CD4-positive, alpha-beta T cell (primary cell): ENCODE data around the gene OR6N1. TPM values are rescaled to one million over a fixed set of nuclear protein-coding genes. Genes with fewer than 3 reads are reported as not detected.

Experiments used
- ATAC-seq: fragments of 200-7000 bp; cut with Tn5 transposase; one replicate; pipeline ENCODE4 v1.10.0; 2022; ENCODE audit warnings: mild to moderate bottlenecking; ENCODE audit not compliant: poor library complexity
- CTCF ChIA-PET: fragments of 350-600 bp; sonication (Branson Sonifier 250); formaldehyde crosslinking; loops from one replicate; lab custom pipeline; 2021; ENCODE audit warnings: antibody characterized with exemption, inconsistent platforms; lab: Charles Lee
- POLR2A ChIA-PET: fragments of 350-600 bp; sonication (Branson Sonifier 250); formaldehyde crosslinking; loops from one replicate; lab custom pipeline; 2021; ENCODE audit warnings: antibody characterized with exemption, inconsistent platforms; lab: Charles Lee
- DNase-seq, 14 experiments: peaks; one replicate each; pipeline ENCODE4 v3.0.0-alpha.2; 2013 to 2020; ENCODE audit warnings: mixed read lengths in 2 of 14
- H3K27ac ChIP-seq, 2 donors: one replicate each; pipeline versions ENCODE4 v1.5.1 to v1.7.0; 2013; ENCODE audit warnings: low read length in 2 of 2, low read depth in 1 of 2, mild to moderate bottlenecking in 1 of 2
- H3K27me3 ChIP-seq, 2 experiments: 1 replicate in 1 of 2; 2 replicates in 1 of 2; pipeline versions ENCODE4 v1.6.1 to v1.7.0; 2013; ENCODE audit warnings: low read length in 2 of 2, control low read depth in 1 of 2, mild to moderate bottlenecking in 1 of 2, moderate library complexity in 1 of 2; ENCODE audit not compliant: insufficient read depth in 2 of 2, control insufficient read depth in 1 of 2
- H3K36me3 ChIP-seq: one replicate; pipeline ENCODE4 v1.6.1; 2013; ENCODE audit warnings: low read length, control low read depth; ENCODE audit not compliant: insufficient read depth
- H3K4me1 ChIP-seq: one replicate; pipeline ENCODE4 v1.6.1; 2013; ENCODE audit warnings: low read length, control low read depth; ENCODE audit not compliant: insufficient read depth
- H3K4me3 ChIP-seq: one replicate; pipeline ENCODE4 v1.5.1; 2013; ENCODE audit warnings: mild to moderate bottlenecking, low read length, moderate library complexity
- H3K9me3 ChIP-seq, 2 experiments: 1 replicate in 1 of 2; 2 replicates in 1 of 2; pipeline versions ENCODE4 v1.6.1 to v1.7.0; 2013; ENCODE audit warnings: low read length in 2 of 2, mild to moderate bottlenecking in 2 of 2, control low read depth in 1 of 2, moderate library complexity in 1 of 2; ENCODE audit not compliant: control insufficient read depth in 1 of 2, insufficient read depth in 1 of 2
- H3K27ac Mint-ChIP-seq: one replicate; pipeline ENCODE4 v1.8.0; 2020; ENCODE audit warnings: mixed read lengths
- H3K27me3 Mint-ChIP-seq: one replicate; pipeline ENCODE4 v1.8.0; 2021; ENCODE audit warnings: mixed read lengths
- H3K36me3 Mint-ChIP-seq: one replicate; pipeline ENCODE4 v1.8.0; 2021; ENCODE audit warnings: low read depth, mixed read lengths
- H3K4me1 Mint-ChIP-seq: one replicate; pipeline ENCODE4 v1.8.0; 2021; ENCODE audit warnings: low read depth, mixed read lengths
- H3K4me3 Mint-ChIP-seq: one replicate; pipeline ENCODE4 v1.8.0; 2020; ENCODE audit warnings: mild to moderate bottlenecking, mixed read lengths
- H3K9me3 Mint-ChIP-seq: one replicate; pipeline ENCODE4 v1.8.0; 2020; ENCODE audit warnings: mixed read lengths
- intact Hi-C, 2 experiments: fragments of 100-400 bp; cut with DNase I in 1 of 2; cut with micrococcal nuclease in 1 of 2; formaldehyde crosslinking; loops; one replicate each; pipeline versions ENCODE4 v1.15.1 to v1.9.0; 2023 to 2025; cut with DNase I, micrococcal nuclease
- polyA plus RNA-seq, 2 donors: library from polyadenylated mRNA; unstranded; fragments of 120-200 nt; gene quantifications; one replicate each; pipeline ENCODE4 v1.2.1, GENCODE V29; 2013
- total RNA-seq, 174 experiments: library from RNA in 2 of 174; stranded (reverse) in 2 of 174; gene quantifications; one replicate each; pipeline ENCODE4 v1.2.3 and lab custom pipeline; 2021 to 2026
- TF ChIP-seq, protein P1 (sequence below): fragments of 200-600 bp; IDR thresholded peaks from one replicate; pipeline ENCODE4 v1.8.0; 2022; ENCODE audit warnings: antibody characterized with exemption, mild to moderate bottlenecking

The OR6N1 gene, protein sequence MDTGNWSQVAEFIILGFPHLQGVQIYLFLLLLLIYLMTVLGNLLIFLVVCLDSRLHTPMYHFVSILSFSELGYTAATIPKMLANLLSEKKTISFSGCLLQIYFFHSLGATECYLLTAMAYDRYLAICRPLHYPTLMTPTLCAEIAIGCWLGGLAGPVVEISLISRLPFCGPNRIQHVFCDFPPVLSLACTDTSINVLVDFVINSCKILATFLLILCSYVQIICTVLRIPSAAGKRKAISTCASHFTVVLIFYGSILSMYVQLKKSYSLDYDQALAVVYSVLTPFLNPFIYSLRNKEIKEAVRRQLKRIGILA
- total RNA-seq = not detected
- not detected for polyA plus RNA-seq (2013, experiment 1 of 2)
- polyA plus RNA-seq (2013, experiment 2 of 2) = not detected
- 0 to 0.42 (median 0) reads per million in 172 experiments for total RNA-seq (lab: John Stamatoyannopoulos, UW)

DNA sequence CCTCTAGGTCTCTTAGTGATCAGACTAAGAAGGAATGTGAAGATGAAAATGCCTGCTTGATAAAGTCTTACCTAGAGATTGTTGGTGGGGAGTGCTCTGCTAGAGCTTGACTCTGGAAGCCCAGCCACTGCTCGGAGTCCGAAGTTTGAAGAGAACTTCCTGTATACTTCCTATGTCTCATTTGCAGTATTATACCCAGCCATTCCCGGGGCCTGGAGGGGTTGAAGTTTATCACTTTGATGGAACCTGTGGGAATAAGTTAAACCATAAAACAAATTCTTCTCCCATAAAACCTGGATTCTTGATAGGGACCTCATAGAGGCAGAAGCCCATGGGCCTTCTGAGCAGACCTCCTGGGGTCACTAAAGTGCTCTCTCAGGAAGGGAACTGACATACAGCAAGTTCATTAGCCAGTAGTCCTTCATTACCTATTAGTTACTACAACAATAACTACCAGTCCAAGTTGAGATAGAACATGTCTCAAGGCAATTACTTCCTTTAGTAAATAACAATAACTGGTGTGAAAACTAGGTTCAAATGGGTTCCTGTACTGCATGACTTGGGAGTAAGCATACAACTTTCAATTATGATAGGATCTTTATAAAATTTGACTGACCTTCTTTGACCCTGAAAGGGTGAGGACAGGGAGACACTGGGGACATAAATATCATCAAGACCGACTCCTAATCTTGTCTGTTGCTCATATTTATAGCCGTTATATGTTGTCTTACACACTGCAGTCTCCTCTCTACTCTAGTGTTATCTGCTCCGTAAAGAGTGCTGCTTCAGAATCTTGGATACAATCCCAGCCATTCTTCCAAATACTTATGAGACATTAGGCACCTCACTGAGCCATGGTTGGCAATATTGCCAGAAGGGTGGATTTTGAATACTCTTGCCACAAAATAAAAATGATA is at the start of gene OR6N1:
TSS of gene OR6N1 (minus strand) at position 246 of the 917 bp plus-strand sequence. CDS start 5,513 bp downstream, outside the sequence.
- no peaks in the 10 kb centered on the region for H3K9me3 Mint-ChIP-seq
- Histone ChIP-seq H3K4me1 (no peaks in the 10 kb centered on the region), H3K27me3 (peaks cover 2 to 5% of the 10 kb centered on the region in 2 experiments), H3K36me3 (no peaks in the 10 kb centered on the region), H3K27ac (no peak within 1 kb of the TSS), H3K4me3 (no peak within 1 kb of the TSS), H3K9me3 (no peaks in the 10 kb centered on the region)
- H3K4me3 Mint-ChIP-seq = no peak within 1 kb of the TSS
- H3K36me3 Mint-ChIP-seq = no peaks in the 10 kb centered on the region
- ATAC-seq = no peak
- TF ChIP-seq, protein P1, sequence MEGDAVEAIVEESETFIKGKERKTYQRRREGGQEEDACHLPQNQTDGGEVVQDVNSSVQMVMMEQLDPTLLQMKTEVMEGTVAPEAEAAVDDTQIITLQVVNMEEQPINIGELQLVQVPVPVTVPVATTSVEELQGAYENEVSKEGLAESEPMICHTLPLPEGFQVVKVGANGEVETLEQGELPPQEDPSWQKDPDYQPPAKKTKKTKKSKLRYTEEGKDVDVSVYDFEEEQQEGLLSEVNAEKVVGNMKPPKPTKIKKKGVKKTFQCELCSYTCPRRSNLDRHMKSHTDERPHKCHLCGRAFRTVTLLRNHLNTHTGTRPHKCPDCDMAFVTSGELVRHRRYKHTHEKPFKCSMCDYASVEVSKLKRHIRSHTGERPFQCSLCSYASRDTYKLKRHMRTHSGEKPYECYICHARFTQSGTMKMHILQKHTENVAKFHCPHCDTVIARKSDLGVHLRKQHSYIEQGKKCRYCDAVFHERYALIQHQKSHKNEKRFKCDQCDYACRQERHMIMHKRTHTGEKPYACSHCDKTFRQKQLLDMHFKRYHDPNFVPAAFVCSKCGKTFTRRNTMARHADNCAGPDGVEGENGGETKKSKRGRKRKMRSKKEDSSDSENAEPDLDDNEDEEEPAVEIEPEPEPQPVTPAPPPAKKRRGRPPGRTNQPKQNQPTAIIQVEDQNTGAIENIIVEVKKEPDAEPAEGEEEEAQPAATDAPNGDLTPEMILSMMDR = no peak
- no peak within 1 kb of the TSS for H3K27ac Mint-ChIP-seq
- ChIA-PET CTCF (no interaction called here), POLR2A (no interaction called here)
- intact Hi-C loops = no loop called here
- DNase-seq = no peak
- H3K27me3 Mint-ChIP-seq = peaks cover 18% of the 10 kb centered on the region
- no peaks in the 10 kb centered on the region for H3K4me1 Mint-ChIP-seq

DNA sequence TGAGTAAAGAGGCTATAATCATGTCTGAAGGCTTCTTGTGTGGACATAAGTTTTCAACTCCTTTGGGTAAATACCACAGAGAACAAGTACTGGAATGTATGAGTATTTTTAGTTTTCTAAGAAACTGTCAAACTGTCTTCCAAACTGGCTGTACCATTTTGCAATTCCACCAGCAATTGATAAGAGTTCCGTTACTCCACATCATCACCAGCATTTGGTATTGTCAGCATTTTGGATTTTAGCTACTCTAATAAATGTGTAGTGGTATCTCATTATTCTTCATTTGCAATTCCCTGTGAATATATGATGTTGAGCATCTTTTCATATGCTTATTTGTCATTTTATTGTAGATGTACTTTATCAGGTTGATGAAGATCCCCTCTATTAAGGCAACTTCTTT is 49.7 kb upstream of the OR6N1 start:
- H3K27ac ChIP-seq = no peak overlapping the region
- no peaks in the 10 kb centered on the region for H3K9me3 Mint-ChIP-seq
- H3K36me3 ChIP-seq = no peaks in the 10 kb centered on the region
- no peaks in the 10 kb centered on the region for H3K36me3 Mint-ChIP-seq
- H3K27me3 Mint-ChIP-seq = no peaks in the 10 kb centered on the region
- no peak overlapping the region for H3K4me3 Mint-ChIP-seq
- no peak overlapping the region for H3K27ac Mint-ChIP-seq
- no peaks in the 10 kb centered on the region for H3K27me3 ChIP-seq
- intact Hi-C loops = no loop called here
- TF ChIP-seq, protein P1 = no peak
- DNase-seq (no peak), ATAC-seq (no peak)
- H3K9me3 ChIP-seq = no peaks in the 10 kb centered on the region
- ChIA-PET CTCF (no interaction called here), POLR2A (no interaction called here)
- peaks cover 7% of the 10 kb centered on the region for H3K4me1 ChIP-seq
- peaks cover 17% of the 10 kb centered on the region for H3K4me1 Mint-ChIP-seq
- H3K4me3 ChIP-seq = no peak overlapping the region
